ENCODE results near the gene DIP2B. TPM values are rescaled to one million over a fixed set of nuclear protein-coding genes. Genes with fewer than 3 reads are reported as not detected.

The DIP2B gene
- total and polyA plus RNA-seq, 2 donors (not counting 1 experiment from before 2014, with no cell fraction given): 12.6 to 21.0 TPM

DNA sequence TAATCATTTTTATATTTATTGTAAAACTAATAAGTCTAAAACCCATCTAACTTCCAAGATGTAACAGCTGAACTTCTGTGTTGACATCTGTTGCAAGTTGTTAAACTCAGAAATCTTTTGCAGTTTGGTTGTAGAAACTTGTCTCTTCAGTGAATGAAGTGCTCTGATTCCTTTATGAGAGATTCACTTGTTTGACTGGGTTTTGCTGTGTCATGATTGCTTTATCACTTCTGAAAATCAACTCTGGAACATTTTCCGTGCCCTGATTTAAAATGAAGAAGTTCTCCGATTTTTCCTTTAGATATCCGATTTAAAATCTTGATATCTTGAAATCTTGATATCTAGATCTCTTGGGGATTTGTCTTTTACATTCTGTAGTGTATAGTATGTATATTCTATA, 65.1 kb downstream of the DIP2B start:
- peaks cover 10% of the 10 kb centered on the region for H3K79me2 ChIP-seq (ENCODE audit: control insufficient read depth, insufficient read depth, low read length)
- TF ChIP-seq EZH2 (IDR thresholded peaks at IDR 0.05; ENCODE audit: low read length, missing control alignments): no peak
- TF ChIP-seq, protein P1, sequence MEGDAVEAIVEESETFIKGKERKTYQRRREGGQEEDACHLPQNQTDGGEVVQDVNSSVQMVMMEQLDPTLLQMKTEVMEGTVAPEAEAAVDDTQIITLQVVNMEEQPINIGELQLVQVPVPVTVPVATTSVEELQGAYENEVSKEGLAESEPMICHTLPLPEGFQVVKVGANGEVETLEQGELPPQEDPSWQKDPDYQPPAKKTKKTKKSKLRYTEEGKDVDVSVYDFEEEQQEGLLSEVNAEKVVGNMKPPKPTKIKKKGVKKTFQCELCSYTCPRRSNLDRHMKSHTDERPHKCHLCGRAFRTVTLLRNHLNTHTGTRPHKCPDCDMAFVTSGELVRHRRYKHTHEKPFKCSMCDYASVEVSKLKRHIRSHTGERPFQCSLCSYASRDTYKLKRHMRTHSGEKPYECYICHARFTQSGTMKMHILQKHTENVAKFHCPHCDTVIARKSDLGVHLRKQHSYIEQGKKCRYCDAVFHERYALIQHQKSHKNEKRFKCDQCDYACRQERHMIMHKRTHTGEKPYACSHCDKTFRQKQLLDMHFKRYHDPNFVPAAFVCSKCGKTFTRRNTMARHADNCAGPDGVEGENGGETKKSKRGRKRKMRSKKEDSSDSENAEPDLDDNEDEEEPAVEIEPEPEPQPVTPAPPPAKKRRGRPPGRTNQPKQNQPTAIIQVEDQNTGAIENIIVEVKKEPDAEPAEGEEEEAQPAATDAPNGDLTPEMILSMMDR (conservative IDR thresholded peaks at IDR 0.05 in 1 of 2, IDR thresholded peaks at IDR 0.05 in 1 of 2; ENCODE audit: low read depth in 1 of 2, low read length in 2 of 2): no peak
- DNase-seq (ENCODE audit: low read depth in 2 of 2): peak in 1 of 2 donors; percentile 35

DNA sequence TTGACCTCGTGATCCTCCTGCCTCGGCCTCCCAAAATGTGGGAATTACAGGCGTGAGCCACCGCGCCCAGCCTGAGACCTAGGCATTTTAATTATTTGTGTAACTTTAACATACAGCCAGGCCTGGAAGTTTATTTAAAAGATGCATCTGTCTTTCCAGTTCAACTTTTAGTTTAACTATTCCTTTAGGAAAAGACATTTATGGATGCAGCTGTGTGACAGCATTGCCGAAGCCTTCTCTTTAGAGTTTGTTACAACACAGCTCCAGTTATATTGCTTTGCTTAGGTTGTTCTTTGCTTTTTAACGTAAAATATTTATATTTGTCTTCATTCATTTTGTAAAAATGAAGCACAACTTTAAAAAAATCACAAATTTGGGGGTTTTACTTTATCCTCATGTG, 67.0 kb downstream of the DIP2B start:
- no peak for DNase-seq (ENCODE audit: low read depth in 2 of 2)
- Histone ChIP-seq H3K4me1 (ENCODE audit: control insufficient read depth, extremely low read depth, insufficient read depth, low read length) (peaks cover 34% of the 10 kb centered on the region), H3K9me3 (ENCODE audit: control insufficient read depth, insufficient read depth, low read depth, low read length) (no peaks in the 10 kb centered on the region), H3K9ac (ENCODE audit: insufficient read depth, low read length) (no peak overlapping the region), H2AFZ (ENCODE audit: low read length) (no peak overlapping the region), H3K4me3 (replicated peaks in 1 of 4; ENCODE audit: control extremely low read depth in 1 of 4, insufficient read depth in 1 of 4, low read depth in 3 of 4, low read length in 4 of 4) (no peak overlapping the region), H3K36me3 (ENCODE audit: control insufficient read depth, insufficient read depth, low read length) (no peaks in the 10 kb centered on the region), H3K4me2 (ENCODE audit: extremely low read depth, insufficient read depth, low read length) (peak overlapping the region; percentile 37), H3K27me3 (ENCODE audit: control insufficient read depth, insufficient read depth, low read length) (no peaks in the 10 kb centered on the region), H4K20me1 (ENCODE audit: control insufficient read depth, extremely low read depth, insufficient read depth, low read length) (no peaks in the 10 kb centered on the region), H3K79me2 (ENCODE audit: control insufficient read depth, insufficient read depth, low read length) (peaks cover 10% of the 10 kb centered on the region), H3K27ac (ENCODE audit: insufficient read depth, low read length) (no peak overlapping the region)
- TF ChIP-seq EZH2 (IDR thresholded peaks at IDR 0.05; ENCODE audit: low read length, missing control alignments): no peak
- TF ChIP-seq, protein P1 (conservative IDR thresholded peaks at IDR 0.05 in 1 of 2, IDR thresholded peaks at IDR 0.05 in 1 of 2; ENCODE audit: low read depth in 1 of 2, low read length in 2 of 2): no peak

More for the DNA sequence above, 65.1 kb downstream of the DIP2B start:
- Histone ChIP-seq H3K4me3 (replicated peaks in 1 of 4; ENCODE audit: control extremely low read depth in 1 of 4, insufficient read depth in 1 of 4, low read depth in 3 of 4, low read length in 4 of 4) (no peak overlapping the region), H3K27ac (ENCODE audit: insufficient read depth, low read length) (no peak overlapping the region), H2AFZ (ENCODE audit: low read length) (no peak overlapping the region), H3K9ac (ENCODE audit: insufficient read depth, low read length) (no peak overlapping the region), H3K27me3 (ENCODE audit: control insufficient read depth, insufficient read depth, low read length) (no peaks in the 10 kb centered on the region), H4K20me1 (ENCODE audit: control insufficient read depth, extremely low read depth, insufficient read depth, low read length) (no peaks in the 10 kb centered on the region), H3K36me3 (ENCODE audit: control insufficient read depth, insufficient read depth, low read length) (no peaks in the 10 kb centered on the region), H3K4me2 (ENCODE audit: extremely low read depth, insufficient read depth, low read length) (no peak overlapping the region), H3K4me1 (ENCODE audit: control insufficient read depth, extremely low read depth, insufficient read depth, low read length) (peaks cover 31% of the 10 kb centered on the region), H3K9me3 (ENCODE audit: control insufficient read depth, insufficient read depth, low read depth, low read length) (no peaks in the 10 kb centered on the region)

DNA sequence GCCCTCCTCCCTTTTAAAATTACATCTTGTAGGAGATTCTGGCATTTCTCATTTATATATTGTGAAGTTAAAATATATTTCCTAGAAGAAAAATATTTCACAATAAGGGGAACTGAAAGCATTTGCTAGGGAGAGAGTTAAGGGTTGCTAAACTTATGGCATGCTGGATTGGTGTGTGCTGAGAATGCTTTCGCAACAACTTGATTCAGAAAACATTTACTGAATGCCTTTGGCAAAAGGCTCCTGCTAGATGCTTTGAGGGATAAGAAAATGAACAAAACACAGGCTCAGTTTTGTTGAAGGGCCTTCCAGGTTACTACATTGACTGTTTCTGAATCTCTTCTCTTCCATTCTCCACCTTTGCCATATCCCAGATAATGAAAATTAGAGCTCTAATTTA, 67.5 kb downstream of the DIP2B start:
- DNase-seq (ENCODE audit: low read depth in 2 of 2): peak; percentile 78 to 94
- H3K4me1 ChIP-seq (ENCODE audit: control insufficient read depth, extremely low read depth, insufficient read depth, low read length): peaks cover 34% of the 10 kb centered on the region
- H3K79me2 ChIP-seq (ENCODE audit: control insufficient read depth, insufficient read depth, low read length): peaks cover 10% of the 10 kb centered on the region
- no peak overlapping the region for H3K9ac ChIP-seq (ENCODE audit: insufficient read depth, low read length)
- H3K36me3 ChIP-seq (ENCODE audit: control insufficient read depth, insufficient read depth, low read length): no peaks in the 10 kb centered on the region
- H3K4me3 ChIP-seq (replicated peaks in 1 of 4; ENCODE audit: control extremely low read depth in 1 of 4, insufficient read depth in 1 of 4, low read depth in 3 of 4, low read length in 4 of 4): no peak overlapping the region
- no peak for TF ChIP-seq EZH2 (IDR thresholded peaks at IDR 0.05; ENCODE audit: low read length, missing control alignments)
- TF ChIP-seq, protein P1 (conservative IDR thresholded peaks at IDR 0.05 in 1 of 2, IDR thresholded peaks at IDR 0.05 in 1 of 2; ENCODE audit: low read depth in 1 of 2, low read length in 2 of 2): no peak
- H3K27ac ChIP-seq (ENCODE audit: insufficient read depth, low read length): peak overlapping the region; percentile 34
- H3K27me3 ChIP-seq (ENCODE audit: control insufficient read depth, insufficient read depth, low read length): no peaks in the 10 kb centered on the region
- no peaks in the 10 kb centered on the region for H3K9me3 ChIP-seq (ENCODE audit: control insufficient read depth, insufficient read depth, low read depth, low read length)
- H2AFZ ChIP-seq (ENCODE audit: low read length): no peak overlapping the region
- H3K4me2 ChIP-seq (ENCODE audit: extremely low read depth, insufficient read depth, low read length): peak overlapping the region; percentile 37
- H4K20me1 ChIP-seq (ENCODE audit: control insufficient read depth, extremely low read depth, insufficient read depth, low read length): no peaks in the 10 kb centered on the region
